DOHH2 (cell line): Measurements from ENCODE around the gene LRRTM2.

ENCODE experiments used
- H3F3A ChIP-seq: fragments of 200-600 bp; sonication (generic), shearing (Covaris generic); 2 replicates; pipeline ENCODE4 v1.6.0; 2016; ENCODE audit warnings: antibody characterized with exemption, mild to moderate bottlenecking; ENCODE audit not compliant: control insufficient read depth, insufficient read depth
- H3K27ac ChIP-seq: fragments of 200-600 bp; sonication (generic); 2 replicates; pipeline ENCODE4 v1.5.1; 2014; ENCODE audit warnings: low read depth, mild to moderate bottlenecking, low read length, moderate library complexity
- H3K27me3 ChIP-seq: fragments of 200-600 bp; sonication (generic); 2 replicates; pipeline ENCODE4 v1.6.1; 2014; ENCODE audit warnings: mild to moderate bottlenecking, low read length, mixed read lengths; ENCODE audit not compliant: control insufficient read depth
- H3K36me3 ChIP-seq: fragments of 200-600 bp; sonication (generic); 2 replicates; pipeline ENCODE4 v1.6.1; 2014; ENCODE audit warnings: mild to moderate bottlenecking, low read length, moderate library complexity, mixed read lengths; ENCODE audit not compliant: control insufficient read depth
- H3K4me1 ChIP-seq: fragments of 200-600 bp; sonication (generic); 2 replicates; pipeline ENCODE4 v1.6.1; 2014; ENCODE audit warnings: mild to moderate bottlenecking, low read length, mixed read lengths; ENCODE audit not compliant: control insufficient read depth
- H3K4me2 ChIP-seq: fragments of 200-600 bp; sonication (generic); 2 replicates; pipeline ENCODE4 v1.6.0; 2014; ENCODE audit warnings: mild to moderate bottlenecking, low read length, moderate library complexity
- H3K4me3 ChIP-seq: fragments of 200-600 bp; sonication (generic); 2 replicates; pipeline ENCODE4 v1.5.1; 2014; ENCODE audit warnings: mild to moderate bottlenecking, low read length, mixed read lengths
- H3K79me2 ChIP-seq: fragments of 200-600 bp; sonication (generic); 2 replicates; pipeline ENCODE4 v1.6.1; 2014; ENCODE audit warnings: mild to moderate bottlenecking, low read length, mixed read lengths; ENCODE audit not compliant: control insufficient read depth
- H3K9me2 ChIP-seq: fragments of 200-600 bp; sonication (generic); replicated peaks from 2 replicates; pipeline ENCODE4 v1.6.1; 2014; ENCODE audit warnings: mild to moderate bottlenecking, low read length, mixed read lengths; ENCODE audit not compliant: control insufficient read depth
- H3K9me3 ChIP-seq: fragments of 200-600 bp; sonication (generic); 2 replicates; pipeline ENCODE4 v1.6.1; 2014; ENCODE audit warnings: antibody characterized with exemption, low read length, mixed read lengths; ENCODE audit not compliant: control insufficient read depth, insufficient read depth
- H4K20me1 ChIP-seq: fragments of 200-600 bp; sonication (generic); 2 replicates; pipeline ENCODE4 v1.6.0; 2014; ENCODE audit warnings: low read depth, mild to moderate bottlenecking, antibody characterized with exemption, low read length, moderate library complexity; ENCODE audit not compliant: control insufficient read depth, insufficient read depth
- EZH2phosphoT487 ChIP-seq: fragments of 200-600 bp; sonication (generic); IDR thresholded peaks from 2 replicates; pipeline ENCODE4 v1.6.1; 2017; ENCODE audit warnings: borderline replicate concordance, mild to moderate bottlenecking, antibody characterized with exemption, low read length, moderate library complexity, mixed read lengths
- TF ChIP-seq, protein P1 (sequence below): fragments of 200-600 bp; sonication (generic); IDR thresholded peaks from one replicate; pipeline ENCODE4 v1.5.1; 2014; ENCODE audit warnings: antibody characterized with exemption, mild to moderate bottlenecking, low read depth, low read length; ENCODE audit not compliant: poor library complexity, severe bottlenecking

LRRTM2 gene

DNA sequence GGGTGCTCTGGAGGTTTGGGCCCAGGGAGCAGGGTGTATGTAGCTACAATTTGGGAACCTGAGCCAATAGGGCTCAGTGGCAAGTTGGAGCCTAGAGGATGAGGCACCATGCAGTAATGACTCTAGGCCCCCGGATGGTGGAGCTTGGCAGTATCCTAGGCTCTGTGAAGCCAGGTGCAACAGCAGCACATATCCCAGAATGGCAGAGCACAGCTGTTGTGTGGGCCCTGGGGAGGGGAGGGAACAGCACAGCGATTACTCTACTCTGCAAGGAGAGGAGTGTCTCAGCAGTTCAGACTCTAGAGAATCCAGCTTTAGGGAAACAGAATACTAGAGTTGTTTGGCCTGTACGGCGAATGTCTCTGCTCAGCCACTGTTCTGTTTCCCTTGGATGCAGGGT, 56.1 kb downstream of the LRRTM2 start:
- H3K27me3 ChIP-seq, result no peaks in the 10 kb centered on the region
- H3K79me2 ChIP-seq, result no peaks in the 10 kb centered on the region
- no peaks in the 10 kb centered on the region for H3K4me1 ChIP-seq
- H4K20me1 ChIP-seq, result no peaks in the 10 kb centered on the region
- H3K4me2 ChIP-seq, result no peak overlapping the region
- TF ChIP-seq EZH2phosphoT487, result no peak
- TF ChIP-seq, protein P1, sequence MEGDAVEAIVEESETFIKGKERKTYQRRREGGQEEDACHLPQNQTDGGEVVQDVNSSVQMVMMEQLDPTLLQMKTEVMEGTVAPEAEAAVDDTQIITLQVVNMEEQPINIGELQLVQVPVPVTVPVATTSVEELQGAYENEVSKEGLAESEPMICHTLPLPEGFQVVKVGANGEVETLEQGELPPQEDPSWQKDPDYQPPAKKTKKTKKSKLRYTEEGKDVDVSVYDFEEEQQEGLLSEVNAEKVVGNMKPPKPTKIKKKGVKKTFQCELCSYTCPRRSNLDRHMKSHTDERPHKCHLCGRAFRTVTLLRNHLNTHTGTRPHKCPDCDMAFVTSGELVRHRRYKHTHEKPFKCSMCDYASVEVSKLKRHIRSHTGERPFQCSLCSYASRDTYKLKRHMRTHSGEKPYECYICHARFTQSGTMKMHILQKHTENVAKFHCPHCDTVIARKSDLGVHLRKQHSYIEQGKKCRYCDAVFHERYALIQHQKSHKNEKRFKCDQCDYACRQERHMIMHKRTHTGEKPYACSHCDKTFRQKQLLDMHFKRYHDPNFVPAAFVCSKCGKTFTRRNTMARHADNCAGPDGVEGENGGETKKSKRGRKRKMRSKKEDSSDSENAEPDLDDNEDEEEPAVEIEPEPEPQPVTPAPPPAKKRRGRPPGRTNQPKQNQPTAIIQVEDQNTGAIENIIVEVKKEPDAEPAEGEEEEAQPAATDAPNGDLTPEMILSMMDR, result no peak
- no peaks in the 10 kb centered on the region for H3K36me3 ChIP-seq
- H3F3A ChIP-seq, result no peaks in the 10 kb centered on the region
- no peaks in the 10 kb centered on the region for H3K9me2 ChIP-seq
- no peak overlapping the region for H3K4me3 ChIP-seq
- H3K27ac ChIP-seq, result no peak overlapping the region
- no peaks in the 10 kb centered on the region for H3K9me3 ChIP-seq
